CD4-positive, alpha-beta T cell treated with Interleukin-15 for 1 hour (primary cell): ENCODE measurements around the gene MOB3A.
"Not testable (repeated sequence)": the region's sequence is repeated elsewhere in the genome, so short reads cannot be mapped to it uniquely, and the experiment has no call there.

Experiments
- DNase-seq: peaks from one replicate; pipeline ENCODE4 v3.0.0-alpha.2; 2020

Gene MOB3A

GRCh38 chr19:2043251-2043641 lies 52.9 kb downstream of the MOB3A start:
- DNase-seq: no peak

- no peak for DNase-seq
Measured at GRCh38 chr19:2042485-2043250, 53.5 kb downstream of the MOB3A start.

GRCh38 chr19:2041683-2042484 lies 54.2 kb downstream of the MOB3A start:
- peak; percentile 99 for DNase-seq

- DNase-seq: no peak
Measured at GRCh38 chr19:2041433-2041682, 54.8 kb downstream of the MOB3A start.

- DNase-seq: no peak
Measured at GRCh38 chr19:2040647-2041432, 55.3 kb downstream of the MOB3A start.

- DNase-seq: no peak
Measured at GRCh38 chr19:2039959-2040646, 56.0 kb downstream of the MOB3A start.

- no peak for DNase-seq
Measured at GRCh38 chr19:2039089-2039958, 56.8 kb downstream of the MOB3A start.

- no peak for DNase-seq
Measured at GRCh38 chr19:2038284-2039088, 57.6 kb downstream of the MOB3A start.

GRCh38 chr19:2037651-2038255 lies 58.4 kb downstream of the MOB3A start:
- DNase-seq: no peak

- no peak for DNase-seq
Measured at GRCh38 chr19:2036424-2036823, 59.7 kb downstream of the MOB3A start.

GRCh38 chr19:2035590-2035991 lies 60.5 kb downstream of the MOB3A start:
- no peak for DNase-seq

- DNase-seq: peak; percentile 78
Measured at GRCh38 chr19:2034729-2035589, 61.2 kb downstream of the MOB3A start.

- not testable (repeated sequence) for DNase-seq
Measured at GRCh38 chr19:2034253-2034652, 61.9 kb downstream of the MOB3A start.

GRCh38 chr19:2033825-2034159 lies 62.3 kb downstream of the MOB3A start:
- DNase-seq: no peak

GRCh38 chr19:2033115-2033824 lies 62.9 kb downstream of the MOB3A start:
- DNase-seq: no peak

GRCh38 chr19:2032296-2032941 lies 63.7 kb downstream of the MOB3A start:
- peak; percentile 69 for DNase-seq

- no peak for DNase-seq
Measured at GRCh38 chr19:2027361-2027760, 68.8 kb downstream of the MOB3A start.

- no peak for DNase-seq
Measured at GRCh38 chr19:2026770-2027169, 69.4 kb downstream of the MOB3A start.

GRCh38 chr19:2022289-2022688 lies 73.8 kb downstream of the MOB3A start:
- DNase-seq: no peak
